Measurements from ENCODE around the gene SLC37A4.

SLC37A4 gene

DNA sequence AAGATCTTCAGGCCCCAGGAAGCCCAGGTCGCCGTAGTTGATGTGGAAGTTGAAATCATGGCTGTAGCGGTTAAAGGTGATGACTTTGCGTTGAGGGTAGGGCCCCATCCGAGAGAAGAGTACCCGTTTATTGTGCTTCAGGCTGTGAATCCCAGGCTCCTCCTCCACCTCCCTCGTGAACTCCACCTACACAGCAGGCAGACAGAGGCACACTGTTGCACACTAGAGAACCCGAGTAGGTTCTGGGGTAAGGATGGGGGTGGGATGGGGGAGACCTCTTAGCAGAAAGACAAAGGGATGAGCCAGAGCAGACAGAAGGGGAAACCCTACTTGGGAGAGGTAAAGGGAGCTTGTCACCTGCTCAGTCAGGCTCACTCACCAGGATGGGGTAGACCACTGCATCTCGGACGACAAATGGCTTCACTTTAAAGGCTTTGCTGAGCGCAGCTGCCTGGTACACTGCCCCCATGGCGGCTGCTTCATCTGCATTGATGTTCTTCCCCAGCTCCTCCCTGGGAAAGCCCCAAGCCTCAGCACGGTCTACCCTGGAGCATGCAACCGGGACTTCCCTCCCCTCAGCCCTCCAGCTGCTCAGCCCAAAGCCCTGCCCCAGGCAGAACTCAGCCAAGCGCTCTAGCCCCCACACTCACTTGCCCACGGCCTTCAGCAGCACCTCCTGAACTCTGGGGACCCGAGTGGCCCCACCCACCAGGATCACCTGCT lies 20.9 kb upstream of the SLC37A4 start:
- DNase-seq (ENCODE audit: low spot score): peak; percentile 80
- TF ChIP-seq, protein P1, sequence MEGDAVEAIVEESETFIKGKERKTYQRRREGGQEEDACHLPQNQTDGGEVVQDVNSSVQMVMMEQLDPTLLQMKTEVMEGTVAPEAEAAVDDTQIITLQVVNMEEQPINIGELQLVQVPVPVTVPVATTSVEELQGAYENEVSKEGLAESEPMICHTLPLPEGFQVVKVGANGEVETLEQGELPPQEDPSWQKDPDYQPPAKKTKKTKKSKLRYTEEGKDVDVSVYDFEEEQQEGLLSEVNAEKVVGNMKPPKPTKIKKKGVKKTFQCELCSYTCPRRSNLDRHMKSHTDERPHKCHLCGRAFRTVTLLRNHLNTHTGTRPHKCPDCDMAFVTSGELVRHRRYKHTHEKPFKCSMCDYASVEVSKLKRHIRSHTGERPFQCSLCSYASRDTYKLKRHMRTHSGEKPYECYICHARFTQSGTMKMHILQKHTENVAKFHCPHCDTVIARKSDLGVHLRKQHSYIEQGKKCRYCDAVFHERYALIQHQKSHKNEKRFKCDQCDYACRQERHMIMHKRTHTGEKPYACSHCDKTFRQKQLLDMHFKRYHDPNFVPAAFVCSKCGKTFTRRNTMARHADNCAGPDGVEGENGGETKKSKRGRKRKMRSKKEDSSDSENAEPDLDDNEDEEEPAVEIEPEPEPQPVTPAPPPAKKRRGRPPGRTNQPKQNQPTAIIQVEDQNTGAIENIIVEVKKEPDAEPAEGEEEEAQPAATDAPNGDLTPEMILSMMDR (IDR thresholded peaks at IDR 0.05; ENCODE audit: extremely low read depth, insufficient read depth, missing control alignments): no peak
- in situ Hi-C loops (cut with MboI; ENCODE audit: low pct_unique_long_range_greater_than_20kb, low sequenced_read_pairs, unreplicated experiment): no loop called here

DNA sequence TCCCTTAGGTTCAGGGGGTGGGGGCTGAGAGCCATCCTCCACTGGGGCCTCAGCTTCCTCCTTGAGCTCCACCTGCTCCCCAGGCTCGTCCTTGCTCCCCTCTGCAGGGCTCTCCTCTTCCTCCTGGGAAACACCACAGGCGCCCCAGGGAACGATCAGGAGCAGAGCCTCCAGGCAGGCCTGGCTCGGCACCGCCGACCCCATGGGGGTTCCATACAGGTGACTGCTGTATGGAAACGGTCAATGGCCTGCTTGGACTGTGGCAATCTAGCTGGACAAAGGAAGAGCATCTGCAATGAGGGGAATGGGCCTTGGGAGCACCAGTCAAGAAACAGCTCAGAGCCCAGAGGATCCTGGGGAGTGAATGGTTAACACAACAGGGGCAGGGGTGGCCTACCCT lies 18.4 kb upstream of the SLC37A4 start:
- in situ Hi-C loops (cut with MboI; ENCODE audit: low pct_unique_long_range_greater_than_20kb, low sequenced_read_pairs, unreplicated experiment): no loop called here
- no peak for DNase-seq (ENCODE audit: low spot score)
- TF ChIP-seq, protein P1 (IDR thresholded peaks at IDR 0.05; ENCODE audit: extremely low read depth, insufficient read depth, missing control alignments): no peak

DNA sequence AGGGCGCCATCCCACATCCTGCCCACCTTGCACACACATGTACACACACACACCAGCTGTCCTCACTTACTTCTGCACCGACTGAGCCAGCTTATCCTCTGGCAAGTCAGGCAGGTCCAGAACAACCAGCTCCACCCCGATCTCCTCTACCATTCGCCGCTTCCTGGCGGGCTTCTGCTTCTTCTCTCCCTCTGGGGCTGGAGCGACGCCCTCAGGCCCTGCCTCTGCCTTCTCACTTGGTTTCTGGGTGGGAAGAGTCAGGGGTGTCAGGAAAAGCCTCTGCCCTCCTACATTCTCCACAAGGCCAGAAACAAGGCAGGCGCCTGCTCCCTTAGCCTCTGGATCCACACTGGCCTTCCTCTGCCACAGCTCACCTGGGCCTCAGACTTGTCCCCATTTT lies 18.0 kb upstream of the SLC37A4 start:
- in situ Hi-C loops (cut with MboI; ENCODE audit: low pct_unique_long_range_greater_than_20kb, low sequenced_read_pairs, unreplicated experiment): no loop called here
- no peak for DNase-seq (ENCODE audit: low spot score)
- TF ChIP-seq, protein P1 (IDR thresholded peaks at IDR 0.05; ENCODE audit: extremely low read depth, insufficient read depth, missing control alignments): no peak

DNA sequence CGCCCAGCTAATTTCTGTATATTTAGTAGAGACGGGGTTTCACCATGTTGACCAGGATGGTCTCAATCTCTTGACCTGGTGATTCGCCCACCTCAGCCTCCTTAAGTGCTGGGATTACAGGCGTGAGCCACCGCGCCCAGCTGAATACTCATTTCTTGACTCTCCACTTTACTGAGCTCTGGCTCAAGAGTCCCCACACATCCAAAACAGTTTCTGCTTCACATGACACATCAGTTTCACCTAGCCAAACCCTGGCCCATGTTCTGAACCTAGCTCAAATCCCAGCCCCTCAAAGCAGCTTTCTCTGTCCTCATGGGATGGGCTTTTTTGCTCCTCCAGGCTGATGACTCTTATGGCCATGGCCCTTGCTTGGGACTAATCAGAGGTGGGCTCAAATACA lies 16.5 kb upstream of the SLC37A4 start:
- TF ChIP-seq, protein P1 (IDR thresholded peaks at IDR 0.05; ENCODE audit: extremely low read depth, insufficient read depth, missing control alignments): no peak
- no peak for DNase-seq (ENCODE audit: low spot score)

DNA sequence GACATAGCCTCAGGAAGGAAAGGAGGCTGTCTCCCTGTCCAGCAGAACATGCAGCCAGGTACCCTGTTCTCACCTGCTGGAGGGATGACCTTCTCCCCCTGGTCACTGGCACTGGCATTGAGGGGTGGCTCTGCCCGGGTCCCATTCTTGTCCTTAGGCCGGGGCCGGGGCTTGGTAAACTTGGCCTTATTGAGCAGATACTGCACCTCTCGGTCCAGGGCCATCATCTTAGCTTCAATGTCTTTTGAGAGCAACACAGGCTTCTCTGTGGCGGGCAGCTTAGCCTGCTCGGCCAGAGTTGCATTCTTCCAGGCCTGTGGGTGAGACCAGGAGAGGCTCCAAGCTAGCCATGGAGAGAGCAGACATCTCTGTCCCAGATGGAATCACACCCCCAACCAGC lies 15.8 kb upstream of the SLC37A4 start:
- in situ Hi-C loops (cut with MboI; ENCODE audit: low pct_unique_long_range_greater_than_20kb, low sequenced_read_pairs, unreplicated experiment): no loop called here
- TF ChIP-seq, protein P1 (IDR thresholded peaks at IDR 0.05; ENCODE audit: extremely low read depth, insufficient read depth, missing control alignments): no peak

More for the DNA sequence above, 16.5 kb upstream of the SLC37A4 start:
- in situ Hi-C loops (cut with MboI; ENCODE audit: low pct_unique_long_range_greater_than_20kb, low sequenced_read_pairs, unreplicated experiment): no loop called here

DNA sequence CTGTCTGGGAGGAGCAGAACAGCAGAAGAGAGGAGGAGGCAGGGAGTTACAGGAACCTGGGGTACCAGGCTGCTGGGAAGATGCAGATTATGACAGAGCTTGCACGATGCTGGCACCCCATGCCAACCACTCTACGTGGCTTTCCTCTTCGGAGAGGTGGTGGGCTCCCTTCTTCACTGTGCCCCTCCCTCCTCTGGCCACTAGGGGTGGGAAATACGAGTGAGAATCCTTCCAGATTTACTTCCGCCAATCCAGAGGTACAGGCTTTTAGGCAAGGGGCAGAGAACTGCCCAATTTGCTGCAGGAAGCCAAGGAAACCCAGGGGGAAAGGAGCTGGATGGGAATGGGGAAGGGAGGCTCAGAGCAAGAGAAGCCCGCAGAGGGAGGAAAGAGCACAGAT lies 14.0 kb upstream of the SLC37A4 start:
- in situ Hi-C loops (cut with MboI; ENCODE audit: low pct_unique_long_range_greater_than_20kb, low sequenced_read_pairs, unreplicated experiment): no loop called here
- DNase-seq (ENCODE audit: low spot score): no peak
- TF ChIP-seq, protein P1 (IDR thresholded peaks at IDR 0.05; ENCODE audit: extremely low read depth, insufficient read depth, missing control alignments): no peak

More for the DNA sequence above, 15.8 kb upstream of the SLC37A4 start:
- no peak for DNase-seq (ENCODE audit: low spot score)
